Ishikawa (cell line): ENCODE results near the gene PTCH1.

Experiments used
- CEBPB ChIP-seq: IDR thresholded peaks from 2 replicates; pipeline ENCODE4 v1.6.1; 2012
- CREB1 ChIP-seq: IDR thresholded peaks from 2 replicates; pipeline ENCODE4 v1.6.1; 2012; ENCODE audit warnings: low read depth
- EGR1 ChIP-seq: IDR thresholded peaks from 2 replicates; pipeline ENCODE4 v1.6.1; 2012
- EP300 ChIP-seq: IDR thresholded peaks from 2 replicates; pipeline ENCODE4 v1.6.1; 2012; ENCODE audit warnings: borderline replicate concordance
- FOXM1 ChIP-seq: IDR thresholded peaks from 2 replicates; pipeline ENCODE4 v1.6.1; 2012; ENCODE audit warnings: low read depth, borderline replicate concordance
- MAX ChIP-seq: IDR thresholded peaks from 2 replicates; pipeline ENCODE4 v1.6.1; 2012
- NFIC ChIP-seq: IDR thresholded peaks from 2 replicates; pipeline ENCODE4 v1.6.1; 2012
- RAD21 ChIP-seq: IDR thresholded peaks from 2 replicates; pipeline ENCODE4 v1.6.1; 2012; ENCODE audit warnings: low read depth
- REST ChIP-seq: IDR thresholded peaks from 2 replicates; pipeline ENCODE4 v1.6.1; 2012; ENCODE audit warnings: low read depth, mild to moderate bottlenecking
- TAF1 ChIP-seq: IDR thresholded peaks from 2 replicates; pipeline ENCODE4 v1.6.1; 2012; ENCODE audit warnings: low read depth, mild to moderate bottlenecking
- TCF12 ChIP-seq: IDR thresholded peaks from 2 replicates; pipeline ENCODE4 v1.6.1; 2012; ENCODE audit warnings: low read depth
- TEAD4 ChIP-seq: IDR thresholded peaks from 2 replicates; pipeline ENCODE4 v1.6.1; 2012
- YY1 ChIP-seq: IDR thresholded peaks from 2 replicates; pipeline ENCODE4 v1.6.1; 2012; ENCODE audit warnings: low read depth
- ZBTB7A ChIP-seq: IDR thresholded peaks from 2 replicates; pipeline ENCODE4 v1.6.1; 2012; ENCODE audit warnings: low read depth
- TF ChIP-seq, protein P1 (sequence below): IDR thresholded peaks from 2 replicates; pipeline ENCODE4 v1.6.1; 2012

The PTCH1 gene

GRCh38 chr9:95450171-95451064 lies 66.4 kb downstream of the PTCH1 start:
- no peak for TF ChIP-seq FOXM1
- TF ChIP-seq NFIC: no peak
- no peak for TF ChIP-seq TEAD4
- no peak for TF ChIP-seq REST
- no peak for TF ChIP-seq TAF1
- TF ChIP-seq CEBPB: no peak
- TF ChIP-seq RAD21: no peak
- no peak for TF ChIP-seq YY1
- no peak for TF ChIP-seq CREB1
- TF ChIP-seq, protein P1, sequence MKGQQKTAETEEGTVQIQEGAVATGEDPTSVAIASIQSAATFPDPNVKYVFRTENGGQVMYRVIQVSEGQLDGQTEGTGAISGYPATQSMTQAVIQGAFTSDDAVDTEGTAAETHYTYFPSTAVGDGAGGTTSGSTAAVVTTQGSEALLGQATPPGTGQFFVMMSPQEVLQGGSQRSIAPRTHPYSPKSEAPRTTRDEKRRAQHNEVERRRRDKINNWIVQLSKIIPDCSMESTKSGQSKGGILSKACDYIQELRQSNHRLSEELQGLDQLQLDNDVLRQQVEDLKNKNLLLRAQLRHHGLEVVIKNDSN: no peak
- TF ChIP-seq ZBTB7A: no peak
- TF ChIP-seq EP300: no peak
- no peak for TF ChIP-seq EGR1
- no peak for TF ChIP-seq MAX
- TF ChIP-seq TCF12: no peak

DNA sequence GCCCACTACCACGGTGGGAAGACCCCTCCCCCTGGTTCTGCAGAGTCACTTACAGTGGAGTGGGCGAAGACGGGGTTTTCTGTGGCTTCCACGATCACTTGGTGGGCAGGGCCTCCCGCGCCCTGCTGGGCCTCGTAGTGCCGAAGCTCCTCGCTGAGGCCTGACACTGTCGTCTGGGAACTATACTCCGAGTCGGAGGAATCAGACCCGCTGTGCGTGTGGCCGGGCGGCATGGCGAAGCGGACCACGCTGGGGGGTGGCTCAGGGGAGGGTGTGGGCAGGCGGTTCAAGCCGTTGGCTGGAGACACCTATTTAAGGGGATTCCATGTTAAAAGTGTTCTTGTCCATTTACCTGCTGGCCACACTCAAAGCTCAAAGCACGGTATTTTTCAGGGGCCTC lies 67.8 kb downstream of the PTCH1 start:
- TF ChIP-seq RAD21: no peak
- TF ChIP-seq EGR1: no peak
- no peak for TF ChIP-seq ZBTB7A
- no peak for TF ChIP-seq CEBPB
- TF ChIP-seq TCF12: no peak
- no peak for TF ChIP-seq NFIC
- TF ChIP-seq TEAD4: no peak
- no peak for TF ChIP-seq CREB1
- no peak for TF ChIP-seq FOXM1
- TF ChIP-seq TAF1: no peak
- no peak for TF ChIP-seq MAX
- TF ChIP-seq, protein P1: no peak
- TF ChIP-seq YY1: no peak

- TF ChIP-seq REST (no peak), TEAD4 (0 out of 2 replicates have a peak, but pooled peaks have one; percentile 17), FOXM1 (no peak)
Measured at GRCh38 chr9:95447660-95448420, 68.9 kb downstream of the PTCH1 start.

GRCh38 chr9:95446984-95447383 lies 69.8 kb downstream of the PTCH1 start:
- no peak for TF ChIP-seq NFIC
- TF ChIP-seq, protein P1: no peak
- TF ChIP-seq CEBPB: no peak
- TF ChIP-seq RAD21: no peak
- no peak for TF ChIP-seq TCF12
- TF ChIP-seq EGR1: no peak
- no peak for TF ChIP-seq ZBTB7A
- no peak for TF ChIP-seq YY1
- no peak for TF ChIP-seq TAF1
- TF ChIP-seq FOXM1: no peak

DNA sequence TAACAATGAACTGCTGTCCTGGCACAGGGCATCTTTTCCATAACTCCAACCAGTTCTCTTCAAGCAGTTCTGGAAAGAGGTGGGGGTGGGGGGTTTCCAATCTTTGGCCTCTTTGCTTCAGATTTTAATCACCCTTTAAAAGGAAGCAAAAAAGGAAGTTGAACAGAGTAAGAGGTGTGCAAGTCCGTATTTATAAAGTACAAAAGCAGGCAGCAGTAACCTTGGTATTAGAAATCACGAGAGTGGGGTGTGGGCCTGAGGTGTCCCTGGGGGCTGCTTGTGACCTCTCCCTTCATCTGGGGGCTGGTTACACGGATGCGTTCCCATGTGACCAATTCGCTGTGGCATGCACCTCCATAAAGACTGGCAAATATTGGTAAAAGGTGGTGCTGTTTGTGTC lies 70.5 kb downstream of the PTCH1 start:
- TF ChIP-seq NFIC: no peak
